ENCODE results near the gene PYGO2.
"Not testable (repeated sequence)": the region's sequence is repeated elsewhere in the genome, so short reads cannot be mapped to it uniquely, and the experiment has no call there.

PYGO2 gene

GRCh38 chr1:154910851-154911250, 50.7 kb downstream of the PYGO2 start:
- no peak for DNase-seq (ENCODE audit: low read depth in 2 of 2)

DNA sequence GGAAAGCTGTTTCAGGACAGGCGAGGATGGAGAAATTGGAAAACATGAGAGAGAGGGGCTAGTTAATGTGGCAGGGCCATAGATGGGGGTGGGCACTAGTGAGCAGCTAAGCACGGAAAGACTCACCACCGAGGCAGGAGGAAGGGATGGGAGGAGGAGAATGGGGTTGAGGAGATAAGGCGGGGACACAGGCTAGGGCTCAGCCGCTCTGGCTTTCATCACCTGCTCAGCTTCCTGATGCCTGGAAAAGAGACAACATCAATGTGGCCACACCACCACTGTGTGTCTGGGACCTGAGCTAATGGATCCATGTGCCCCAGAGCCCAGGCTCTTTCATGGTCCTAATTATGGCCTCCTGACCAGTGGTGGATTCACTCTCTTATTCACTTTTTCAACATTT, 52.6 kb downstream of the PYGO2 start:
- no peak for DNase-seq (ENCODE audit: low read depth in 2 of 2)

- DNase-seq (ENCODE audit: low read depth in 2 of 2) = not testable (repeated sequence)
Measured at GRCh38 chr1:154908129-154908528, 53.5 kb downstream of the PYGO2 start.

All from stimulated activated CD4-positive, alpha-beta T cell treated with anti-CD3 and anti-CD28 coated beads, Interleukin-12 subunit alpha, Interleukin-12 subunit beta, amount 100 ng/mL, for 24 hours (primary cell).